ENCODE results near the gene COL18A1. TPM values are rescaled to one million over a fixed set of nuclear protein-coding genes. Genes with fewer than 3 reads are reported as not detected.
A peak's percentile ranks its signal among the peaks of the same experiment; 100 is the strongest.

The COL18A1 gene
- total and polyA plus RNA-seq, 3 experiments from 2014 or later, result 1.9 to 4.7 (median 2.2) TPM

GRCh38 chr21:45415188-45415942, 10.4 kb downstream of the COL18A1 start:
- Mint-ChIP-seq H3K9me3 (no peaks in the 10 kb centered on the region), H3K4me1 (no peaks in the 10 kb centered on the region), H3K36me3 (no peaks in the 10 kb centered on the region), H3K27ac (no peak overlapping the region), H3K4me3 (no peak overlapping the region), H3K27me3 (peaks cover 12 to 13% of the 10 kb centered on the region in 2 donors)
- Histone ChIP-seq H3K27ac (ENCODE audit: low read depth, low read length) (no peak overlapping the region), H3K36me3 (ENCODE audit: insufficient read depth, low read length) (no peaks in the 10 kb centered on the region), H3K4me1 (ENCODE audit: insufficient read depth, low read length) (no peaks in the 10 kb centered on the region), H3K4me3 (ENCODE audit: low read length) (no peak overlapping the region), H3K9me3 (ENCODE audit: low read length) (no peaks in the 10 kb centered on the region), H3K27me3 (ENCODE audit: insufficient read depth, low read length, poor library complexity, severe bottlenecking) (no peaks in the 10 kb centered on the region)
- ChIA-PET CTCF (no interaction called here), POLR2A (no interaction called here)
- DNase-seq, result peak in 1 of 5 donors; percentile 38

GRCh38 chr21:45415943-45416611, 11.1 kb downstream of the COL18A1 start:
- H3K27me3 Mint-ChIP-seq, result peaks cover 10 to 12% of the 10 kb centered on the region in 2 donors
- Histone ChIP-seq H3K4me1 (ENCODE audit: insufficient read depth, low read length) (no peaks in the 10 kb centered on the region), H3K4me3 (ENCODE audit: low read length) (no peak overlapping the region), H3K27ac (ENCODE audit: low read depth, low read length) (no peak overlapping the region), H3K36me3 (ENCODE audit: insufficient read depth, low read length) (no peaks in the 10 kb centered on the region), H3K27me3 (ENCODE audit: insufficient read depth, low read length, poor library complexity, severe bottlenecking) (no peaks in the 10 kb centered on the region), H3K9me3 (ENCODE audit: low read length) (no peaks in the 10 kb centered on the region)
- no peaks in the 10 kb centered on the region for H3K9me3 Mint-ChIP-seq
- H3K4me3 Mint-ChIP-seq, result no peak overlapping the region
- no peaks in the 10 kb centered on the region for H3K4me1 Mint-ChIP-seq
- ChIA-PET POLR2A (no interaction called here), CTCF (no interaction called here)
- H3K27ac Mint-ChIP-seq, result no peak overlapping the region
- no peaks in the 10 kb centered on the region for H3K36me3 Mint-ChIP-seq
- peak in 1 of 5 donors; percentile 30 for DNase-seq

GRCh38 chr21:45416620-45417019, 11.7 kb downstream of the COL18A1 start:
- no peak overlapping the region for H3K4me3 ChIP-seq (ENCODE audit: low read length)
- H3K9me3 ChIP-seq (ENCODE audit: low read length), result no peaks in the 10 kb centered on the region
- no peak for DNase-seq
- no peaks in the 10 kb centered on the region for H3K4me1 ChIP-seq (ENCODE audit: insufficient read depth, low read length)
- no peak overlapping the region for H3K27ac Mint-ChIP-seq
- no peaks in the 10 kb centered on the region for H3K4me1 Mint-ChIP-seq
- H3K36me3 ChIP-seq (ENCODE audit: insufficient read depth, low read length), result no peaks in the 10 kb centered on the region
- no peaks in the 10 kb centered on the region for H3K27me3 ChIP-seq (ENCODE audit: insufficient read depth, low read length, poor library complexity, severe bottlenecking)
- ChIA-PET POLR2A (no interaction called here), CTCF (no interaction called here)
- H3K9me3 Mint-ChIP-seq, result no peaks in the 10 kb centered on the region
- H3K4me3 Mint-ChIP-seq, result no peak overlapping the region
- no peaks in the 10 kb centered on the region for H3K36me3 Mint-ChIP-seq
- no peak overlapping the region for H3K27ac ChIP-seq (ENCODE audit: low read depth, low read length)
- peaks cover 10 to 12% of the 10 kb centered on the region in 2 donors for H3K27me3 Mint-ChIP-seq

GRCh38 chr21:45417256-45417950, 12.4 kb downstream of the COL18A1 start:
- Histone ChIP-seq H3K4me1 (ENCODE audit: insufficient read depth, low read length) (no peaks in the 10 kb centered on the region), H3K4me3 (ENCODE audit: low read length) (no peak overlapping the region), H3K36me3 (ENCODE audit: insufficient read depth, low read length) (no peaks in the 10 kb centered on the region), H3K9me3 (ENCODE audit: low read length) (no peaks in the 10 kb centered on the region), H3K27ac (ENCODE audit: low read depth, low read length) (no peak overlapping the region), H3K27me3 (ENCODE audit: insufficient read depth, low read length, poor library complexity, severe bottlenecking) (no peaks in the 10 kb centered on the region)
- H3K27me3 Mint-ChIP-seq, result peaks cover 8 to 10% of the 10 kb centered on the region in 2 donors
- H3K4me1 Mint-ChIP-seq, result no peaks in the 10 kb centered on the region
- no peaks in the 10 kb centered on the region for H3K36me3 Mint-ChIP-seq
- ChIA-PET POLR2A (no interaction called here), CTCF (no interaction called here)
- DNase-seq, result peak in 1 of 5 donors; percentile 41
- no peak overlapping the region for H3K4me3 Mint-ChIP-seq
- no peaks in the 10 kb centered on the region for H3K9me3 Mint-ChIP-seq
- H3K27ac Mint-ChIP-seq, result no peak overlapping the region

- peaks cover 8 to 10% of the 10 kb centered on the region in 2 donors for H3K27me3 Mint-ChIP-seq
- H3K27ac ChIP-seq (ENCODE audit: low read depth, low read length), result no peak overlapping the region
- H3K27me3 ChIP-seq (ENCODE audit: insufficient read depth, low read length, poor library complexity, severe bottlenecking), result no peaks in the 10 kb centered on the region
- no peaks in the 10 kb centered on the region for H3K4me1 Mint-ChIP-seq
- H3K9me3 Mint-ChIP-seq, result no peaks in the 10 kb centered on the region
- H3K9me3 ChIP-seq (ENCODE audit: low read length), result no peaks in the 10 kb centered on the region
- H3K4me3 Mint-ChIP-seq, result no peak overlapping the region
- H3K27ac Mint-ChIP-seq, result no peak overlapping the region
- H3K4me1 ChIP-seq (ENCODE audit: insufficient read depth, low read length), result no peaks in the 10 kb centered on the region
- no peaks in the 10 kb centered on the region for H3K36me3 ChIP-seq (ENCODE audit: insufficient read depth, low read length)
- POLR2A ChIA-PET, result no interaction called here
- no peaks in the 10 kb centered on the region for H3K36me3 Mint-ChIP-seq
- CTCF ChIA-PET, result no interaction called here
- DNase-seq, result peak in 1 of 5 donors; percentile 40
- no peak overlapping the region for H3K4me3 ChIP-seq (ENCODE audit: low read length)
Measured at GRCh38 chr21:45417951-45418300, 13.0 kb downstream of the COL18A1 start.

GRCh38 chr21:45418301-45419071, 13.5 kb downstream of the COL18A1 start:
- Mint-ChIP-seq H3K4me1 (no peaks in the 10 kb centered on the region), H3K9me3 (no peaks in the 10 kb centered on the region), H3K27ac (no peak overlapping the region), H3K36me3 (no peaks in the 10 kb centered on the region), H3K27me3 (peaks cover 8 to 10% of the 10 kb centered on the region in 2 donors), H3K4me3 (no peak overlapping the region)
- POLR2A ChIA-PET, result no interaction called here
- DNase-seq, result peak in 1 of 5 donors; percentile 39
- Histone ChIP-seq H3K4me3 (ENCODE audit: low read length) (no peak overlapping the region), H3K27me3 (ENCODE audit: insufficient read depth, low read length, poor library complexity, severe bottlenecking) (no peaks in the 10 kb centered on the region), H3K36me3 (ENCODE audit: insufficient read depth, low read length) (no peaks in the 10 kb centered on the region), H3K9me3 (ENCODE audit: low read length) (no peaks in the 10 kb centered on the region), H3K4me1 (ENCODE audit: insufficient read depth, low read length) (no peaks in the 10 kb centered on the region), H3K27ac (ENCODE audit: low read depth, low read length) (no peak overlapping the region)
- CTCF ChIA-PET, result no interaction called here

GRCh38 chr21:45419162-45419561, 14.2 kb downstream of the COL18A1 start:
- POLR2A ChIA-PET, result no interaction called here

More at GRCh38 chr21:45419162-45419561, 14.2 kb downstream of the COL18A1 start:
- H3K27ac ChIP-seq (ENCODE audit: low read depth, low read length), result no peak overlapping the region
- H3K27me3 ChIP-seq (ENCODE audit: insufficient read depth, low read length, poor library complexity, severe bottlenecking), result no peaks in the 10 kb centered on the region
- H3K9me3 ChIP-seq (ENCODE audit: low read length), result no peaks in the 10 kb centered on the region
- no peaks in the 10 kb centered on the region for H3K9me3 Mint-ChIP-seq
- H3K4me3 Mint-ChIP-seq, result no peak overlapping the region
- no peaks in the 10 kb centered on the region for H3K4me1 Mint-ChIP-seq
- H3K27ac Mint-ChIP-seq, result no peak overlapping the region
- peaks cover 6 to 10% of the 10 kb centered on the region in 2 donors for H3K27me3 Mint-ChIP-seq
- H3K36me3 ChIP-seq (ENCODE audit: insufficient read depth, low read length), result no peaks in the 10 kb centered on the region
- CTCF ChIA-PET, result no interaction called here
- no peaks in the 10 kb centered on the region for H3K36me3 Mint-ChIP-seq
- no peak overlapping the region for H3K4me3 ChIP-seq (ENCODE audit: low read length)
- H3K4me1 ChIP-seq (ENCODE audit: insufficient read depth, low read length), result no peaks in the 10 kb centered on the region
- DNase-seq, result no peak

Measured in CD8-positive, alpha-beta memory T cell (primary cell).